HFFc6 (cell line): Measurements from ENCODE around the gene ANKRD11. TPM values are rescaled to one million over a fixed set of nuclear protein-coding genes. Genes with fewer than 3 reads are reported as not detected.

Experiments used
- DNase-seq: peaks from one replicate; pipeline ENCODE4 v3.0.0-alpha.2; 2018
- H3K27ac Mint-ChIP-seq: 2 replicates; pipeline ENCODE4 v1.8.0; 2020; ENCODE audit warnings: mild to moderate bottlenecking, mixed read lengths
- H3K27me3 Mint-ChIP-seq: 2 replicates; pipeline ENCODE4 v1.8.0; 2021; ENCODE audit warnings: mild to moderate bottlenecking, moderate library complexity, mixed read lengths; ENCODE audit not compliant: insufficient read depth
- H3K36me3 Mint-ChIP-seq: 2 replicates; pipeline ENCODE4 v1.8.0; 2021; ENCODE audit warnings: low read depth, mixed read lengths
- H3K4me1 Mint-ChIP-seq: 2 replicates; pipeline ENCODE4 v1.8.0; 2020; ENCODE audit warnings: low read depth, mixed read lengths
- H3K4me3 Mint-ChIP-seq: 2 replicates; pipeline ENCODE4 v1.8.0; 2020; ENCODE audit warnings: mild to moderate bottlenecking, moderate library complexity, mixed read lengths
- H3K9me3 Mint-ChIP-seq: 2 replicates; pipeline ENCODE4 v1.8.0; 2020; ENCODE audit warnings: mild to moderate bottlenecking, mixed read lengths
- total RNA-seq, 6 experiments: library from RNA; stranded (reverse); fragmentation: NEBNext Ultra II Directional; extraction: Animal tissue kit (Norgen Biotek cat#: 25700); gene quantifications; 2 replicates in 1 of 6; 3 replicates in 5 of 6; pipeline ENCODE4 v1.2.3, GENCODE V29; 2021
- TF ChIP-seq, protein P1 (sequence below): fragments of 200-600 bp; sonication (generic); IDR thresholded peaks from 2 replicates; pipeline ENCODE4 v1.5.0; 2021; ENCODE audit warnings: antibody characterized with exemption, mild to moderate bottlenecking

Gene ANKRD11
- total RNA-seq, 6 experiments from 2014 or later = 110 to 120 (median 116) TPM

- peak overlapping the region; percentile 19; the same call in 1 of the 2 replicates for H3K4me3 Mint-ChIP-seq
- peaks cover 14% of the 10 kb centered on the region for H3K36me3 Mint-ChIP-seq
- H3K4me1 Mint-ChIP-seq = peaks cover 32% of the 10 kb centered on the region
- H3K27ac Mint-ChIP-seq = peak overlapping the region; percentile 50
- peaks cover 4% of the 10 kb centered on the region for H3K27me3 Mint-ChIP-seq
- DNase-seq = no peak
- TF ChIP-seq, protein P1, sequence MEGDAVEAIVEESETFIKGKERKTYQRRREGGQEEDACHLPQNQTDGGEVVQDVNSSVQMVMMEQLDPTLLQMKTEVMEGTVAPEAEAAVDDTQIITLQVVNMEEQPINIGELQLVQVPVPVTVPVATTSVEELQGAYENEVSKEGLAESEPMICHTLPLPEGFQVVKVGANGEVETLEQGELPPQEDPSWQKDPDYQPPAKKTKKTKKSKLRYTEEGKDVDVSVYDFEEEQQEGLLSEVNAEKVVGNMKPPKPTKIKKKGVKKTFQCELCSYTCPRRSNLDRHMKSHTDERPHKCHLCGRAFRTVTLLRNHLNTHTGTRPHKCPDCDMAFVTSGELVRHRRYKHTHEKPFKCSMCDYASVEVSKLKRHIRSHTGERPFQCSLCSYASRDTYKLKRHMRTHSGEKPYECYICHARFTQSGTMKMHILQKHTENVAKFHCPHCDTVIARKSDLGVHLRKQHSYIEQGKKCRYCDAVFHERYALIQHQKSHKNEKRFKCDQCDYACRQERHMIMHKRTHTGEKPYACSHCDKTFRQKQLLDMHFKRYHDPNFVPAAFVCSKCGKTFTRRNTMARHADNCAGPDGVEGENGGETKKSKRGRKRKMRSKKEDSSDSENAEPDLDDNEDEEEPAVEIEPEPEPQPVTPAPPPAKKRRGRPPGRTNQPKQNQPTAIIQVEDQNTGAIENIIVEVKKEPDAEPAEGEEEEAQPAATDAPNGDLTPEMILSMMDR = no peak
- H3K9me3 Mint-ChIP-seq = no peaks in the 10 kb centered on the region
Observed at GRCh38 chr16:89381788-89382187, 108.6 kb downstream of the ANKRD11 start.

DNA sequence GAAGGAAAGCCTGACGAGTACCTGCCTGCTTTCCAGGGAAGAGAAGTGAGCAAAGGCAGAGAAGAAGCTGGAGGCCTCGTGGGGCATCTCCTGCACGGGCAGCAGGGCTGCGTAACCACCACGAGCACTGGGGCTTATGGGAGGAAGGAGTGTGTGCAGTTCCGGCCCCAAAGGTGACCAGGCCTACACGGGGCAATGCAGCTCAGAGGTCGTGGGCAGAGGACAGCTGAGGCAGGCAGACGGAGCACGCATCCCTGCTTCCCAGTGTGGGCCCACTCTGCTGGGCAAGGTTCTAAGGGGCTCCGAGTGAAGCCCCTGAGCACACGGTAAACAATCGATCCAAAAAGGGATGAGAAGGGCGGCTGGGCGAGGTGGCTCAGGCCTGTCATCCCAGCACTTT, 109.7 kb downstream of the ANKRD11 start:
- DNase-seq = no peak
- Mint-ChIP-seq H3K27me3 (peaks cover 4% of the 10 kb centered on the region), H3K36me3 (peaks cover 24% of the 10 kb centered on the region), H3K9me3 (peaks cover 10% of the 10 kb centered on the region), H3K27ac (no peak overlapping the region), H3K4me3 (no peak overlapping the region), H3K4me1 (peaks cover 32% of the 10 kb centered on the region)
- TF ChIP-seq, protein P1 = no peak

- TF ChIP-seq, protein P1 = no peak
- no peak for DNase-seq
- peaks cover 31% of the 10 kb centered on the region for H3K36me3 Mint-ChIP-seq
- peaks cover 39% of the 10 kb centered on the region for H3K4me1 Mint-ChIP-seq
- H3K27ac Mint-ChIP-seq = peak overlapping the region; percentile 45; the same call in 1 of the 2 replicates
- H3K27me3 Mint-ChIP-seq = no peaks in the 10 kb centered on the region; the same call in 1 of the 2 replicates
- no peak overlapping the region for H3K4me3 Mint-ChIP-seq
- peaks cover 11% of the 10 kb centered on the region for H3K9me3 Mint-ChIP-seq
Observed at GRCh38 chr16:89378947-89379771, 111.2 kb downstream of the ANKRD11 start.

DNA sequence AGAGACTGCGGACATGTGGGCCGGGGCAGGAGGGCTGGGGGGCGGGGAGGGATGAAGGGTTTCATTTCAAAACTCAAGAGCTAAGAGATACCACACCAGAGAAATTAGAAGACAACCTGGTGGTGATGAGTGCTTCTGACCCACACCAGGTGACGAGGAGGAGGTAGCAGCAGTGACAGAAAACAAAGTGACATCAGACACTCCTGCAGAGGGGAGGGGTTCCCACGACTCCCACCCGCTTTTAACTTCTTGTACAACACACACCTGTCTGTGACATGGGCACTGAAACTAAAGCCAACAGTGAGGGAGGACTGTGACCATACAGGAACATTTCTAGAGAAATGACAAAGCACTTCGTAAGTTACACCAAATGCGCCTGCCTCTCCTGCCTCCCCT, 112.9 kb downstream of the ANKRD11 start:
- peaks cover 25% of the 10 kb centered on the region for H3K4me1 Mint-ChIP-seq
- peaks cover 1% of the 10 kb centered on the region; the same call in 1 of the 2 replicates for H3K27me3 Mint-ChIP-seq
- H3K4me3 Mint-ChIP-seq = no peak overlapping the region
- peaks cover 11% of the 10 kb centered on the region for H3K9me3 Mint-ChIP-seq
- TF ChIP-seq, protein P1 = no peak
- DNase-seq = no peak
- H3K36me3 Mint-ChIP-seq = peaks cover 27% of the 10 kb centered on the region
- no peak overlapping the region for H3K27ac Mint-ChIP-seq

DNA sequence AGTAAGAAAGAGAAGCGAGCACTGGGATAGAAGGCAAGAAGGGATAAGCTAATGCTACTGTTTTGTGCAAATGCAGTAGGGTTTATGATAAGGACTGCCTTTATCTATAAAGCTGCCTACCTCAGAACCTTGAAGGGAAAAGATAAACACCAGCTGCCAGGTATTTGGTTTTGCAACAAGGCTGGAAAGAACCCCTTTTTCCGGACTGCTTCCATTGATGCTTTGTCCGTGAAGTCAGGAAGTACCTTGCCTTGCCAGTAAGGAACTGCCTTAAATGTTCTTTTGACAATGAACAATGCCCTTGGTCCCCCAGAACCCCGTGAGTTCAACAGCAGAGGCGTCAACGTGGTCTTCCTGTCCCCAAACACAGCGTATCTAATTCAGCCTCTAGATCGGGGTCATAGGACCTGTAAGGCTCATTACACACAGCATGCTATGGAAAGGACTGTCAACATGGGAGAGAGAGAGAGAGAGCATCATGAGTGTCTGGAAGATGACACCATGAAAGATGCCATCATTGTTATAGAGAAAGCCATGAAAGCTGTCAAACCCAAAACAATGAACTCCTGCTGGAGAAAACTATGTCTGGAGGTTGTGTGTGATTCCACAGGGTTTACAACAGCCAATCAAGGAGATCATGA, 113.4 kb downstream of the ANKRD11 start:
- peaks cover 1% of the 10 kb centered on the region; the same call in 1 of the 2 replicates for H3K27me3 Mint-ChIP-seq
- H3K36me3 Mint-ChIP-seq = peaks cover 27% of the 10 kb centered on the region
- no peak overlapping the region for H3K27ac Mint-ChIP-seq
- H3K9me3 Mint-ChIP-seq = peaks cover 11% of the 10 kb centered on the region
- H3K4me3 Mint-ChIP-seq = no peak overlapping the region
- TF ChIP-seq, protein P1 = no peak
- H3K4me1 Mint-ChIP-seq = peaks cover 25% of the 10 kb centered on the region
- DNase-seq = no peak
